ENCODE results near the gene RAB7A. TPM values are rescaled to one million over a fixed set of nuclear protein-coding genes. Genes with fewer than 3 reads are reported as not detected.

Gene RAB7A
- total RNA-seq, 1 donor from 2014 or later, result 215 TPM

DNA sequence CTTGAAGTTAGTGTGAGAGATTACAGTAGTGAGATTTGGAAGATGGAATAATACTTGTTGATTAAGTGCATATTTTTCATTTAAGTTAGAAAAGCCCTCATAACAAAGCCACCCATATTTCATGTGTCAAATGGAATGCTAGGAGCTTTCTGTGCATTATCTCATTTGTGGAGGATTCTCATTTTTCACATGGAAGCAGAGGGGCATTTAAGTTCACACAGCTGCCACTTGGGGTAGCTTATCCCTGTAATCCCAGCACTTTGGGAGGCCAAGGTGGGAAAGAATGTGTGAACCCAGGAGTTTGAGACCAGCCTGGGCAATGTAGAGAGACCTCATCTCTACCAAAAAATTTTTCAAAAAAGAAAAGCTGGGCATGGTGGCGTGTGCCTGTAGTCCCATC is 55.2 kb downstream of the RAB7A start:
- no peak for DNase-seq (ENCODE audit: low spot score)
- intact Hi-C loops (cut with DNase I), result loop anchor here (5.0 kb wide), 1 partner anchor 54 kb away; the partner anchor contains the start of gene RAB7A

DNA sequence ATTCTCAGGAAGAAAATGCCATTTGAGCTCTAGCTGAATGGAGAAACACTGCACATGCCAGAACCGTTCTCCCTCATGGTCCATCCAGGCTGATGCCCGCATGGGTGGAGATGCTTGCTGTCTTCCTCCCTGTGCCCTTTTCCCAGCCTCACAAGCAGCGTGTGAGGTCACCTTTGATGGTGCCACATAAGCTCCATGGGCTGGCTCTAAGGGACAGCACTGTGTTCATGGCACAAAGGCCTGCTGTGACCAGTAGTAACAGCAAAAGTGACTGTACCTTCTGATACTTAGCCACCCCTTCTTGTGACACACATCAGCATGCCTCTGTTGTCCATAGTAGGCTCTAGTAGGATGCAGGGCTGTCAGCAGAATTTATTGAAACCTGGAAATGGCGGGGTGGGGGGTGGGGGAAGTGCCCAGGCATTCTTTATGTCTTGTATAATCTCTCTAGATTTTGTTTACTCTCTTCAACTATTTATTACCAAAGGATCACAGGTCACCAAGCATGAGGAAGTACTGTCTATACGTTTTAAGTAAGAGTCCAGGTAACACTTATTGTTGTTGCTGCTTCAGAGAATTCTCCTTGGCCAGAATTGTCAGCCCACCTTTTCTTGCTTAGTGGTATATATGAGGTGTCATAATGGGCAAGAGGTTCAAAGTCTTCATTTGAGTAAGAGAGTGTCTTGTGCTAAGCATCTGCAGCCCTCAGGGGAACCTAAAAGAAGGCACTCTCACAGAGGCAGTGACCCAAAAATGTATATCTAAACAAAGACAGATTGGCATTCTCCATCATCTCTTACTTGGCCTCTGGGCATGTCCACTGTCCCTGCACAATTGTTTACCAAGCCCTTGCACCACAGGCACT is 56.5 kb downstream of the RAB7A start:
- intact Hi-C loops (cut with DNase I), result loop anchor here (5.0 kb wide), 1 partner anchor 55 kb away; the partner anchor contains the start of gene RAB7A
- DNase-seq (ENCODE audit: low spot score), result no peak

DNA sequence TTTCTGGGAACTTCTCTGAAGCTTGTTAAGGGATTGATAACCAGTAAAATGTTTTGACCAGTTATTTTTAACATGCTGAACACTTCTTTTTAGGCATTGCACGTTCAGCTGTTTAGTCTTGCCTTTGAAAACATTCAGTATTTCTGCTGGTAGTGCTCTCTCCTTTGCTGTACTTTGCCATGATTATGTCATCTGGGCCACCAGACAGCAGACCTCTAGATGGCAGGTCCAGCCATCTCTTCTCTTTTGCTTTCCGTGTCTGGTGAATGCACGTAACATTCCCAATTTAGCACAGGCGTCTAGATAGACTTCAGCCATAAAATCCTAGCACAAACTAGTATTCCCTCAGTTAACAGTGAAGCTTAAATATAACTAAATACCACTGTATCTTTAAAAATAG is 57.8 kb downstream of the RAB7A start:
- intact Hi-C loops (cut with DNase I), result loop anchor here (5.0 kb wide), 1 partner anchor 56 kb away; the partner anchor contains the start of gene RAB7A
- no peak for DNase-seq (ENCODE audit: low spot score)

DNA sequence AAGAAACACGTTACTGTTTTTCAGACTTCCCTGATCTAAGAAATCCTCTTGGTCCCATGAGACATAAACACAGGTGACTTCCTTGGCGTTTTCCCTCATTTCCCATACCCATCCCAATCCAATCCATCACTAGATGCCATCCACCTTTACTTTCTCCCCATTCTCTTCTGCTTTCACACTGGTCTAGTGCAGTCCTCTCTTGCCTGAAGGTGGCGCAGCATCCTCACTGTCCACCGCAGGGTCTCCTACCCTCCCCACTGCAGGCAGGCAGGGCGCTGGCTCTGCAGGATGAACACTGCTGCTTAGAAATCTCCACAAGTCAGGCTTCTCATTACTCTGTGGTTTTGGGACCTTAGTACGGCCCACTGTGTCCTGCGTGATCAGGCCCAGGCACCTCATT is 58.2 kb downstream of the RAB7A start:
- peak; percentile 85 for DNase-seq (ENCODE audit: low spot score)
- intact Hi-C loops (cut with DNase I), result loop anchor here (5.0 kb wide), 1 partner anchor 57 kb away; the partner anchor contains the start of gene RAB7A

DNA sequence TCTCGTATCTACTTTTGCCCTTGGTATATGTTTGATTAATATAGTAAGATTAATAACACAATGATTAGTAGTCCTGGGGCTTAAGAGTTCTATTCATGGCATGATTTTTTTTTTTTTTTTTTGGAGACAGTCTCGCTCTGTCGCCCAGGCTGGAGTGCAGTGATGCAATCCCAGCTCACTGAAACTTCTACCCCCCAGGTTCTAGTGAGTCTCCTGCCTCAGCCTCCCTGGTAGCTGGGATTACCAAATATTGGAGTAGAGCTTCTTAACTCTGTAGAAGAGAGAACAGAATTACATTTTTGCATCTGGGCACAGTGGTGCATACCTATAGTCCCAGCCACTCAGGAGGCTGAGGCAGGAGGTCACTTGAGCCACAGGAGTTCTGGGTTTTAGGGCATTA is 58.9 kb downstream of the RAB7A start:
- no peak for DNase-seq (ENCODE audit: low spot score)
- intact Hi-C loops (cut with DNase I), result loop anchor here (5.0 kb wide), 1 partner anchor 58 kb away; the partner anchor contains the start of gene RAB7A

DNA sequence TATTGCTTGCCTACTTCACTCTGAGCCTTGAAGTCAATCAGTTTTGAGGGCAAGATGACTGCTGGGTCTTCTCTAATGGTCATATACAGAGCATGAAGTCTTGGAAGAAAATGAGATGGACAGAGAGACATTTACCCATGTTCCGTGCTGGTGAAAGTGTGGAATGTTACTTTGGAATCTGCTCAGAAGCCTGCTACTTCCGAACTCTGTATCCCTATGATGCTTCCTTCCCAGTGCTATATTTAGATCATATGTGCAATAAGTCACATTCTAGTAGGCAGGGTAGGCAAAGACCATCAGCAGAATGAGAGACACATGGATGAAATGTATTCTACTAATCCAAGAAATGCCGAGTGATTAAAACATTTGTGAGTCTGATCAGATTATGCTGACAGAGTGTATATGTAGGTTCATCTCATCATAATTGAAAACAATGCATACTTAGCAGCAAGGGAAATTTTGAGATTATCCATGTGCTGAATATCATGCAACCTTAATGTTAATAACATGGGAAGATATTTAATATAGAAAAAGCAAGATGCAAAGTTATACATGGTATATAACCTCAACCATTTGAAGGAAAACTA is 60.5 kb downstream of the RAB7A start:
- no peak for DNase-seq (ENCODE audit: low spot score)
- intact Hi-C loops (cut with DNase I), result no loop called here

DNA sequence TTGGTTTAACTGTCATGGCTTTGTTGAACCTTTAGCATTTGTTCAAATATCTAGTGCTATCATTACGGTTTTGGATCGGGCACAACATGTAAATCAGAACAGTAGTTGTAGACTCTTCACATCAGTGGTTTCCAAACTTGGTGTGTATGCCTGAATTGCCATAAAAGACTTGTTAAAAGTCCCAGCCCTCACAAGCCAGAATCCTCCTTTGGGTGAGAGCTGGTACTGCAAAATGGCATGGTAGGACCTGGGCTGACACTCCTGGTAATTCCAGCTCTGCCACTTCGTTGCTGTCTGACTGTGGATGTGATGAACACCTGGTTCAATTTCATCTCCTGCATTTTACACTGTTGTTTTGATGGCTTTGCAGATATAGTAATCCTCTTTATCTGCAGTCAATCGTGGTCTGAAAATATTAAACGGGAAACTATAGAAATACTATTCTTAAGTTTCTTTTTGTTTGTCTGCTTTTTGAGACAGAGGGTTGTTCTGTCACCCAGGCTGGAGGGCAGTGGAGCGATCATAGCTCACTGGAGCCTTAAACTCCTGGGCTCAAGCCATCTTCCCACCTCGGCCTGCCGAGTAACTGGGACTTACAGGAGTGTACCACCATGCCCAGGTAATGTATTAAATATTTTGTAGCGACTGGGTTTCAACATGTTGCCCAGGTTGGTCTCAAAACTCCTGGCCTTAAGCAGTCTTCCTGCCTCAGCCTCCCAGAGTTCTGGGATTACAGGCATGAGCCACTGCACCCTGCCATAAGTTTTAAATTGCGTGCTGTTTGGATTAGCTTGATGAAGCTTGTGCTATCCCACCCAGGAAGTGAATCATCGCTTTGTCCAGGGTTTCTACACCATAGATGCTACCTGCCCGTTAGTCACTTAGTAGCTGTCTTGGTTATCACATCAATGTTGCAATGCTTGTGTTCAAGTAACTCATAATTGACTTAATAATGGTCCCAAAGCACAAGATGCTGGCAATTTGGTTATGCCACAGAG is 61.6 kb downstream of the RAB7A start:
- intact Hi-C loops (cut with DNase I), result no loop called here

DNA sequence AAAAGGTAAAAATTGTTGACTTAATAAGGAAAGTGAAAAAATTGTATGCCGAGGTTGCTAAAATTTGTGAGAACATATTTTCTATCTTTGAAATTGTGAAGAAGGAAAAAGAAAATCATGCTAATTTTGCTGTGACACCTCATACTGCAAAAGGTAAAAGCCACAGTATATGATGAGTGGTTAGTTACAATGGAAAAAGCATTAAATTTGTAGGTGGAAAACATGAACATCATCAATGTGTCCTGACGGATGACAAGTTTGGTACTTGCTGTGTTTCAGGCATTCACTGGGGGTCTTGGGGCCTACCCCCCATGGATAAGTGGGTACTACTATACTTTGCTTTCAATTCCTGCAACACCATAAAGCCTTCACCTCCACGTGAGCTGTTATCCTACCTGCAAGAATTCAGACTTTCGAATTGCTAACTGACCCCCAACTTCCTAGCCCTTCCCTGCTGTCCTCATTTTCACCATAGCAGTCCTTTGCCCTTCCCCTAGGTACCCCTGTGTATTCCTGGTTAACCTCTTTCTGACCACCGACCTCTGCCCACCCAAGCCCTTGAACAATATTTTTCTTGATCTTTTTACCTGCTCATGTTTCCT is 62.4 kb downstream of the RAB7A start:
- DNase-seq (ENCODE audit: low spot score), result no peak
- intact Hi-C loops (cut with DNase I), result no loop called here

More for the DNA sequence above, 61.6 kb downstream of the RAB7A start:
- DNase-seq (ENCODE audit: low spot score), result no peak

DNA sequence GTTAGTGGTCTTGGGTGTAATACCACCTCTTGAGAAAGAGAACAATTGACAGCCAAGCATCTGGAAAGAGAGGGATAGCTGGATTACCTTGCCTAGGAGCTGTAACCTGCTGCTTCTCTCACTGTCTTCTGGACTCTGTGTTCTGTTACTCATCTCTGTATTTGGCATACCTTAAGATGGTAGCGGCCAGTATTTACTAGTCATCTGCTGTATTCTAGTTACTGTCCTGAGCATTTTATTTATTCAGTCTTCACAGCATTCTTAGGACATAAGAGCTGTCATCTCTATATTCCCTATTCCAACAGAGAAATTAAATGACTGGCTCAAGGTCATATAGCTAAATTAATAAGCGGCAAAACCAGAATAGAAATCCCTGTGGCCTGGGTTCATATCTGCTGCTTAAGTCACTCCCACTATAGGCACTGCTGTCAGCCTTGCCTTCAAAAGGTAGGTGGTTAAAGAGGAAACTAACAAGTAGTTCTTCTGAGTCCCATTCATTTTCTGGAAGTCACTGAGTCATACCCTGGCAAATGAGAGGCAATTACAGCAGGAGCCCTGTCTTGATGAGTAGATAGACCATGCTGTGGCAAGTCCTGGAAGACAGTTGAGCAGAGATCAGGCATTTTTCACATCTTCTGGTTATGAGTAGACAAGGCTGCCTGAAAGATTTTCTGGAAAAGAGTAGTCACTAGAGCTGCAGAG is 68.2 kb downstream of the RAB7A start:
- DNase-seq (ENCODE audit: low spot score), result no peak
- intact Hi-C loops (cut with DNase I), result loop anchor here (2.0 to 5.0 kb wide), 3 partner anchors 67 to 177 kb away; partner anchors contain the start of gene RAB7A

DNA sequence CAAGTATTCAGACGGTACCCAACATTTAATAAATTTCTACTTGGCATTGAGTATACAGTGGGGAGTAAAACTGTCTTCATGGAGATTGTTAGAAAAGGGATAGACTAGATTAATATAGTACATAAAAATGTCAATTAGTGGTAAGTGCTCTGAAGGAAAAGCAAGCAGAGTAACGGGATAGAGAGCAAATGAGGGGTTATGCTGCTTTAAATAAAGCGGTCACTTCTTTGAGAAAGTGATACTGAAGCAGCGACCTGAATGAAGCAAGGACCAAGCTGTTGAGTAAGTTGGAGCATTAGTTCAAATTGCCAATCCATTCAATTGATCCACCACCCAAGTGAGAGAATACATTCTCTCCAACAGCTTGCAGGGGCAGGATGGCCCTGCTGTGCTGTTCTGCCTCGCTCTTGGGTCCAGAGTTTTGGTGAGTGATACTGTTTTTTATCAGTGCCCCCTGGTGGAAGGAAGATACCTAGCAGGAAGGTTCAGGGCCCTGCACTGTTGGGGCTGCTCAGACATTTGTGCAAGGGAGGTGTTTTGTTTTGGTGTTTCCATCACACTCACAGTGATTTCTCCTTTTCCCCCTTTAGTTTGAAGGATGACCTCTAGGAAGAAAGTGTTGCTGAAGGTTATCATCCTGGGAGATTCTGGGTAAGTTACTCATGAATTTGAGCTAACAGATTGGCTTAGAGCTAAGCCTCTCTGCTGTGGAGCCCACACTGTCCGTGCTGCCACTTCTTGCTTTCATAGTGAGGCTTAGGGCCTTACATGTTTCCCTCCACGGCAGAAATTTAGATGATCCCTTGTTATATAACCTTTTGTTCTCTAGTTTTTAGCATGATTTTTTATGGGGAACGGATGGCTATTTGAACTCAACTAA is 69.0 kb downstream of the RAB7A start:
- intact Hi-C loops (cut with DNase I), result loop anchor here (2.0 to 5.0 kb wide), 4 partner anchors 52 to 178 kb away; partner anchors contain the start of gene RAB7A

DNA sequence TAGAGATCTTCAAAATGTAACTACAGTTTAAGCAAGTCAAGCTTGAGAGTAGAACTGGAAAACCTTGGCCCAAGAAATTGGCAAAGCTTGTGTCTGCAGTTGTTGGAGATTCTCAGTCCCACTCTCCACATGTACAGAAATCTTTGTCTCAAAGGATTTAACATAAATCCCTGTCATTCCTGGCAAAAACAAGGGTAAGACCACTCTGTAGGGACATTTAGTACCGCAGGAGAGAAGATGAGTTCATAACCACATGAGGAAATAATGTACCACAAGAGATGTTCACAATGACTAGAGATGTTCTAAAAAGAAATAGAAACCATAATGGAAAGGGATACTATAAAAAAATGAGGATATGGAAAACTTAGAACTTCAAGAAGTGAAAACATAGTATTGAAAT is 73.7 kb downstream of the RAB7A start:
- intact Hi-C loops (cut with DNase I), result loop anchor here (5.0 kb wide), 1 partner anchor 48 kb away; no protein-coding TSS in a partner anchor
- DNase-seq (ENCODE audit: low spot score), result no peak

More for the DNA sequence above, 69.0 kb downstream of the RAB7A start:
- no peak for DNase-seq (ENCODE audit: low spot score)

DNA sequence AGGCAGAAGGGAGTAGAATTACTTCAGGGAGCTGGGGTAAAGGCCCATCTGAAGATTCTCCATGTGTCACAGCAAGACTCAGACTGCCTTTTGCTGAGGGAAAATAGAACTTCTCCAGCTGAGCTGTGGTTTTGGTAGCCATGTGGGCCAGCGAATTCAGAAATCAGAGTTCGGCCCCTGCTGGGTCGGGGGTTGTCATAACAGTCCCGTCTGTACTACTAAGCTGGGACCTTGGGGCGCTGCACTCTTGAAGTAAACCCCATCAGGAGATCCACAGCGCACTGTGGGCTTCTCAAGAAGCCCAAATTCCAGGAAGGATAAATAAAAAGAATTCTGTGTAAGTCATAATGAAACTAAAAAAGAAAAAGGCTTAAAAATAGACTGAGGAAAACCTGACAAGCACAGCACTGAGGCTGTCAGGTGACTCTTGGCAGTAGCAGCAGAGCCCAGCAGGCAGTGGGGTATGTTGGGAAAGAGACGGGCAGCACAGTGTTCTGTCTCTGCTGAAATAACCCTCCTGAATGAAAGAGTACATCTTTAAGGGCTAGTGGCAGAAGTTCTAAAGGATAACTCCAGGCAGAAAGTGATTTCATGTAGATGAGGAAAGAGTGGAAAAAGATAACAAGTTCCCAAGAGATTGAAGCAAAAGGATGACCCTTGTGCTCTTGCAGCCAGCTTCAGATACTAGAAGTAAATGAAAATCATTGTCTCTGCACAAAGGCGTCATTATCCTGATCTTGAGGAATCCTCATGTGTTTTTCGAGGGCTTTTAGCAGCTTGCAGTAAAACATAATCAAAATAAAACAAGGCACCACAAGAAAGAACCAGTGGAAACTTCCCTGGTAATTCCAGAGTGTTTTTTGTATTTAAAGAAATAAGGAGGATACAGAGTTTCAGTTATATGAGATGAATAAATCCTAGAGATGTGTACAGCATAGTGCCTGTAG is 74.5 kb downstream of the RAB7A start:
- DNase-seq (ENCODE audit: low spot score), result no peak
- intact Hi-C loops (cut with DNase I), result no loop called here

DNA sequence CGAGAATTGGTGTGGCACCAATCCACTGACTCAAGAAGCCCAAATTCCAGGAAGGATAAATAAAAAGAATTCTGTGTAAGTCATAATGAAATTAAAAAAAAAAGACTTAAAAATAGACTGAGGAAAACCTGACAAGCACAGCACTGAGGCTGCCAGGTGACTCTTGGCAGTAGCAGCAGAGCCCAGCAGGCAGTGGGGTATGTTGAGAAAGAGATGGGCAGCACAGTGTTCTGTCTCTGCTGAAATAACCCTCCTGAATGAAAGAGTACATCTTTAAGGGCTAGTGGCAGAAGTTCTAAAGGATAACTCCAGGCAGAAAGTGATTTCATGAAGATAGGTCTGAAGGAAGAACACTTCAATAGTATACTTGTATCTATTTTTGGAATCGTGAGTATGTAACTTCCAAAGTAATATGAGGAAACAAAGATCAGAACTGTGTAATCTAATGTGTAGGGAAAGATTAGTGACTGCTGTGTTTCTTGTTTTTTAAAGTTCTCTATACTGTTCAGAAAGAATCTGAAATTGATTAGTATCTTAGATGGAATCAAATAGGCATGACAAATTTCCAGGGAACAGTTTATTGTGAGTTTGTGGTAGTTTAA is 75.9 kb downstream of the RAB7A start:
- DNase-seq (ENCODE audit: low spot score), result no peak
- intact Hi-C loops (cut with DNase I), result no loop called here

DNA sequence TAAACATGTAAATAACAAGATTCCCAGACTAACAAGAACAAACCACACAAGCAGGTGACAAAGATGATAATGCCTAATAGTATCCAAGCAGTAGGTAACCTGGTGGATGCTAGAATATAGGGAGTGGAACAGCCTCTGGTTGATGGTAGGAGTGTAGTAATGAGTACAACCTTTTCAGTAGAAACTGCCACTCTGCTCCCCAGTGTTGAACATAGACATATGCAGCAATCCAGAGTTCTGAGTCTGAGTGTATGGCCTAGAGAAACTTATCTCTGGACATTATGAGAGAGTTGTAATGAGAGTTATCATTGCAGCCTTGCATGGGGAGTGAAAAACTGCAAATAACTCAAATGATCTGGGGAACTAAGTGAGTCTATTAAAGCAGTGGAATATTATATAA is 77.3 kb downstream of the RAB7A start:
- intact Hi-C loops (cut with DNase I), result no loop called here
- DNase-seq (ENCODE audit: low spot score), result no peak

DNA sequence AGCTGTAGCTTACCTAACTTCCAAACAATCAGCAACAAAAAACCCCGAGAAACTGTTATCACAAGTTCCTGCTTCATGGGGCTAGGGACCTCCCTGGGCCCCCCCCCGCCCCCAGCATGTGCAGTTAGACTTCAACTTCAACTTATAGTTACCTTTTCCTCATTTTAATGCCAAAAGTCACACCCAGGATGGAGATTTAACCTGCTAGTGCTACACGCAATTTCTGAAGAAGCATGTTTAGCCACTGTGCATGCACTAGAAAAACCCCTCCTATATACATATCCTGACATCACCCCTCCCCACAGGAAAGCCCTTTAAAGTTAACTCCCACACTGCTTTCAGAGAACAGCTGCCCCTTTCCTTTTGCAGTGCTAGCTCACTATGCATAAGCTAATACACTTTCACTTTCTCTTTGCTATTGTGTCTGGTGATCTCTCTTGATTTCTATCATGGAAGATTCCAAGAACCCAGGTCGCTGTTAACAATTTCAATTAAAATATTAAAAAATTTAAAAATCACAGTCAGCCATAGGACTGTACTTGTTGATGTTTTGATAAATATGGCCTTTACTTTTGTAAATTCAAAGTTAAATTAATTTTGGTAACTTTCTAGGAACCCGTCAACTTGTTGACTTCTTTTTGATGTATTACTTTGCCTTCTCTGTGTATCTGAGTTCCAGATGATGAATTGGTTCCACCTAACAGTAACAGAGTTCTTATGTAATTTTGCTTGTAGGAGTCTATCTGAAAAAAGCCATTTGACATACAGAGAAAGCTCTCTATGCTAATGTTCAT is 78.2 kb downstream of the RAB7A start:
- DNase-seq (ENCODE audit: low spot score), result no peak
- intact Hi-C loops (cut with DNase I), result no loop called here
